HEK293 (cell line): ENCODE results near the gene SELENOI.

Experiments
- ATF2 ChIP-seq: fragments of 450-650 bp; formaldehyde crosslinking; IDR thresholded peaks from 2 replicates; pipeline ENCODE4 v1.5.1; 2016; ENCODE audit warnings: missing biosample characterization, missing genetic modification characterization, low read depth
- PRDM1 ChIP-seq: fragments of 450-650 bp; formaldehyde crosslinking; IDR thresholded peaks from 2 replicates; pipeline ENCODE4; 2016; ENCODE audit warnings: missing biosample characterization, missing genetic modification characterization
- RBAK ChIP-seq: fragments of 450-650 bp; formaldehyde crosslinking; IDR thresholded peaks from 2 replicates; pipeline ENCODE4 v1.5.1; 2016; ENCODE audit warnings: missing biosample characterization, missing genetic modification characterization
- ZNF776 ChIP-seq: fragments of 450-650 bp; formaldehyde crosslinking; IDR thresholded peaks from 2 replicates; pipeline ENCODE4 v1.5.0; 2017; ENCODE audit warnings: missing biosample characterization, missing genetic modification characterization, borderline replicate concordance
- TF ChIP-seq, protein P1 (sequence below): IDR thresholded peaks from 2 replicates; pipeline ENCODE4 v1.6.1; 2011; ENCODE audit warnings: mild to moderate bottlenecking, low read depth, low read length, borderline replicate concordance

DNA sequence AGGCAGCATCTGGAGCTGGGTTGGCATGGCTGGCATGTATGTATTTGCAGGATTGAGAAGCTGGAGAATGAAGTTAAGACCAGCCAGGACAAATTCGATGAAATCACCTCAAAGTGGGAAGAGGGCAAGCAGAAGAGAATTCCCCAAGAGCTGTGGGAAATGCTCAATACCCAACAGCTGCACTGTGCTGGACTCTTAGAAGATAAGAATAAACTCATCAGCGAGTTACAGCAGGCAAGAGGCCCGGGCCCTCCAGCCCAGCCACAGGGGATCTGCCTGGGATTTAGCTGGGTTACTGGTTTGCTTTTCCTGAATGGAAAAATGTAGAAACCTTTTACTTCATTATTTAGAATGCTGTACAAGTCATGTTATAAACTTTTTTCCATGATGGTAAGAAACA is 78.3 kb downstream of the SELENOI start:
- TF ChIP-seq, protein P1, sequence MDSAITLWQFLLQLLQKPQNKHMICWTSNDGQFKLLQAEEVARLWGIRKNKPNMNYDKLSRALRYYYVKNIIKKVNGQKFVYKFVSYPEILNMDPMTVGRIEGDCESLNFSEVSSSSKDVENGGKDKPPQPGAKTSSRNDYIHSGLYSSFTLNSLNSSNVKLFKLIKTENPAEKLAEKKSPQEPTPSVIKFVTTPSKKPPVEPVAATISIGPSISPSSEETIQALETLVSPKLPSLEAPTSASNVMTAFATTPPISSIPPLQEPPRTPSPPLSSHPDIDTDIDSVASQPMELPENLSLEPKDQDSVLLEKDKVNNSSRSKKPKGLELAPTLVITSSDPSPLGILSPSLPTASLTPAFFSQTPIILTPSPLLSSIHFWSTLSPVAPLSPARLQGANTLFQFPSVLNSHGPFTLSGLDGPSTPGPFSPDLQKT: no peak
- TF ChIP-seq ATF2 (no peak), ZNF776 (tag by site-specific recombination) (no peak), RBAK (no peak), PRDM1 (tag by site-specific recombination) (no peak)
